SU-DHL-6 (cell line): ENCODE measurements around the gene RAVER2.

Experiments used
- H2AFZ ChIP-seq: fragments of 200-600 bp; sonication (generic); 2 replicates; pipeline ENCODE4 v1.6.1; 2014; ENCODE audit warnings: low read depth, mild to moderate bottlenecking, moderate library complexity, mixed read lengths, antibody characterized with exemption, low read length; ENCODE audit not compliant: severe bottlenecking
- H3F3A ChIP-seq: fragments of 200-600 bp; shearing (Covaris generic); 2 replicates; pipeline ENCODE4 v1.6.0; 2016; ENCODE audit warnings: antibody characterized with exemption, mild to moderate bottlenecking; ENCODE audit not compliant: insufficient read depth
- H3K27ac ChIP-seq: fragments of 200-600 bp; sonication (generic); 2 replicates; pipeline ENCODE4 v1.5.1; 2016; ENCODE audit warnings: low read depth, mild to moderate bottlenecking, low read length, moderate library complexity, mixed read lengths
- H3K27me3 ChIP-seq: fragments of 200-600 bp; sonication (generic), shearing (Covaris generic); 2 replicates; pipeline ENCODE4 v1.6.0; 2014; ENCODE audit warnings: mild to moderate bottlenecking, low read length
- H3K36me3 ChIP-seq: fragments of 200-600 bp; sonication (generic); 2 replicates; pipeline ENCODE4 v1.6.1; 2014; ENCODE audit warnings: mild to moderate bottlenecking, low read length, mixed read lengths
- H3K4me2 ChIP-seq: fragments of 300-600, 200-600 bp; shearing (Covaris generic), sonication (generic); 2 replicates; pipeline ENCODE4 v1.6.0; 2014; ENCODE audit warnings: low read length, low read depth, mild to moderate bottlenecking; ENCODE audit not compliant: poor library complexity, severe bottlenecking
- H3K4me3 ChIP-seq: fragments of 200-600 bp; sonication (generic); 2 replicates; pipeline ENCODE4 v1.5.1; 2014; ENCODE audit warnings: antibody characterized with exemption, low read length, mild to moderate bottlenecking, mixed read lengths; ENCODE audit not compliant: insufficient read depth, poor library complexity, severe bottlenecking
- H3K79me2 ChIP-seq: fragments of 200-600 bp; sonication (generic); 2 replicates; pipeline ENCODE4 v1.6.1; 2014; ENCODE audit warnings: mild to moderate bottlenecking, low read length, moderate library complexity; ENCODE audit not compliant: insufficient read depth
- H3K9ac ChIP-seq: fragments of 200-600 bp; sonication (generic); 2 replicates; pipeline ENCODE4 v1.7.0; 2014; ENCODE audit warnings: mild to moderate bottlenecking, low read length
- H3K9me2 ChIP-seq: fragments of 200-600 bp; sonication (generic); replicated peaks from 2 replicates; pipeline ENCODE4 v1.6.1; 2014; ENCODE audit warnings: low read length; ENCODE audit not compliant: insufficient read depth
- H3K9me3 ChIP-seq: fragments of 200-600 bp; sonication (generic); 2 replicates; pipeline ENCODE4 v1.6.1; 2014; ENCODE audit warnings: low read length, mixed read lengths; ENCODE audit not compliant: insufficient read depth
- H4K20me1 ChIP-seq: fragments of 200-600 bp; sonication (generic); 2 replicates; pipeline ENCODE4 v1.6.1; 2014; ENCODE audit warnings: low read depth, mild to moderate bottlenecking, antibody characterized with exemption, low read length, moderate library complexity, mixed read lengths
- EZH2phosphoT487 ChIP-seq: fragments of 200-600 bp; sonication (generic), shearing (Covaris generic); conservative IDR thresholded peaks from 2 replicates; pipeline ENCODE4 v1.6.1; 2018; ENCODE audit warnings: mild to moderate bottlenecking, antibody characterized with exemption, low read length, moderate library complexity, mixed read lengths
- TF ChIP-seq, protein P1 (sequence below): fragments of 200-600 bp; sonication (generic); IDR thresholded peaks from one replicate; pipeline ENCODE4 v1.5.1; 2017; ENCODE audit warnings: antibody characterized with exemption, mild to moderate bottlenecking, low read length, moderate library complexity; ENCODE audit not compliant: insufficient read depth, poor library complexity, severe bottlenecking

RAVER2 gene

GRCh38 chr1:64765826-64766225 lies 21.0 kb downstream of the RAVER2 start:
- no peaks in the 10 kb centered on the region for H3K36me3 ChIP-seq
- H4K20me1 ChIP-seq: no peaks in the 10 kb centered on the region
- H3K9me2 ChIP-seq: no peaks in the 10 kb centered on the region
- H3K4me2 ChIP-seq: no peak overlapping the region
- TF ChIP-seq, protein P1, sequence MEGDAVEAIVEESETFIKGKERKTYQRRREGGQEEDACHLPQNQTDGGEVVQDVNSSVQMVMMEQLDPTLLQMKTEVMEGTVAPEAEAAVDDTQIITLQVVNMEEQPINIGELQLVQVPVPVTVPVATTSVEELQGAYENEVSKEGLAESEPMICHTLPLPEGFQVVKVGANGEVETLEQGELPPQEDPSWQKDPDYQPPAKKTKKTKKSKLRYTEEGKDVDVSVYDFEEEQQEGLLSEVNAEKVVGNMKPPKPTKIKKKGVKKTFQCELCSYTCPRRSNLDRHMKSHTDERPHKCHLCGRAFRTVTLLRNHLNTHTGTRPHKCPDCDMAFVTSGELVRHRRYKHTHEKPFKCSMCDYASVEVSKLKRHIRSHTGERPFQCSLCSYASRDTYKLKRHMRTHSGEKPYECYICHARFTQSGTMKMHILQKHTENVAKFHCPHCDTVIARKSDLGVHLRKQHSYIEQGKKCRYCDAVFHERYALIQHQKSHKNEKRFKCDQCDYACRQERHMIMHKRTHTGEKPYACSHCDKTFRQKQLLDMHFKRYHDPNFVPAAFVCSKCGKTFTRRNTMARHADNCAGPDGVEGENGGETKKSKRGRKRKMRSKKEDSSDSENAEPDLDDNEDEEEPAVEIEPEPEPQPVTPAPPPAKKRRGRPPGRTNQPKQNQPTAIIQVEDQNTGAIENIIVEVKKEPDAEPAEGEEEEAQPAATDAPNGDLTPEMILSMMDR: no peak
- H3K4me3 ChIP-seq: no peak overlapping the region
- H2AFZ ChIP-seq: no peak overlapping the region
- no peak overlapping the region for H3K9ac ChIP-seq
- no peak overlapping the region for H3K27ac ChIP-seq
- no peaks in the 10 kb centered on the region for H3K27me3 ChIP-seq
- no peaks in the 10 kb centered on the region for H3K79me2 ChIP-seq
- H3K9me3 ChIP-seq: peaks cover 6% of the 10 kb centered on the region; the same call in 1 of the 2 replicates
- H3F3A ChIP-seq: no peaks in the 10 kb centered on the region

DNA sequence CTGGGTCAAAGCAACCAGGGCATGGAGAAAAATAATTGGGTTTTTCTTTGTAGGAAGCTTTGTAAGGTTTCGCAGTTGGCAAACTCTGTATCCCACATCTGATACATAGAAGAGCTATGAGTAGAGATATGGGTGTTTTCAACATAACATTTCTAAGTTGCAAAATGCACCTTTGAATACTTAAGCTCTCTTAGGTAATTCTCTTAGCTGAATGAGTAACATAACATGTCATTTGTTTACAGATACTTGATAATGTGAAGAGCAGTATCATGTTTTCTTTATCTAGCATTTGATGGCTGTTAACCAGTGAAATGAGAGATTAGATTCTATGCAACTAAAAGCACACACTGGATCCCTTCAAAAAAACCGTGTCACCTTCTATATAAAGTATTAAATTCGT lies 21.6 kb downstream of the RAVER2 start:
- Histone ChIP-seq H3K27ac (no peak overlapping the region), H3K27me3 (no peaks in the 10 kb centered on the region), H2AFZ (no peak overlapping the region), H3K9me3 (peaks cover 6% of the 10 kb centered on the region; the same call in 1 of the 2 replicates), H4K20me1 (no peaks in the 10 kb centered on the region), H3K9me2 (no peaks in the 10 kb centered on the region), H3K4me3 (no peak overlapping the region), H3F3A (no peaks in the 10 kb centered on the region), H3K79me2 (no peaks in the 10 kb centered on the region), H3K36me3 (no peaks in the 10 kb centered on the region), H3K9ac (no peak overlapping the region), H3K4me2 (no peak overlapping the region)
- TF ChIP-seq, protein P1: no peak
- TF ChIP-seq EZH2phosphoT487: no peak

- H3K79me2 ChIP-seq: no peaks in the 10 kb centered on the region
- no peak overlapping the region for H3K4me3 ChIP-seq
- no peaks in the 10 kb centered on the region for H4K20me1 ChIP-seq
- no peaks in the 10 kb centered on the region for H3F3A ChIP-seq
- H3K27ac ChIP-seq: no peak overlapping the region
- H3K27me3 ChIP-seq: no peaks in the 10 kb centered on the region
- no peaks in the 10 kb centered on the region for H3K9me2 ChIP-seq
- no peak for TF ChIP-seq EZH2phosphoT487
- TF ChIP-seq, protein P1: no peak
- peaks cover 6% of the 10 kb centered on the region; the same call in 1 of the 2 replicates for H3K9me3 ChIP-seq
- no peaks in the 10 kb centered on the region for H3K36me3 ChIP-seq
- no peak overlapping the region for H3K9ac ChIP-seq
- H3K4me2 ChIP-seq: no peak overlapping the region
- H2AFZ ChIP-seq: no peak overlapping the region
Observed at GRCh38 chr1:64769482-64769881, 24.6 kb downstream of the RAVER2 start.
